Measurements from ENCODE around the gene RSPH10B2. TPM values are rescaled to one million over a fixed set of nuclear protein-coding genes. Genes with fewer than 3 reads are reported as not detected.

RSPH10B2 gene
- total and polyA plus RNA-seq, 2 of the 8 experiments (the other 6 are each of a cell fraction or from before 2014, with no cell fraction given) = 0.14 to 0.35 TPM

- Histone ChIP-seq H3K4ac (replicated peaks; ENCODE audit: insufficient read length, low read depth, low read length) (no peak overlapping the region), H3K18ac (ENCODE audit: extremely low read depth, low read length) (no peak overlapping the region), H3K9ac (replicated peaks in 1 of 4; ENCODE audit: extremely low read depth in 1 of 4, low read depth in 3 of 4, low read length in 3 of 4) (no peak overlapping the region), H4K20me1 (replicated peaks in 1 of 2; ENCODE audit: control insufficient read depth in 1 of 2, insufficient read depth in 2 of 2, low read length in 2 of 2) (no peaks in the 10 kb centered on the region), H3K56ac (replicated peaks; ENCODE audit: insufficient read length, low read depth, low read length) (no peak overlapping the region), H2BK15ac (ENCODE audit: low read length) (no peak overlapping the region), H3K9me3 (ENCODE audit: insufficient read depth in 2 of 2, low read depth in 1 of 2, low read length in 1 of 2) (no peaks in the 10 kb centered on the region), H2BK120ac (replicated peaks; ENCODE audit: low read depth, low read length) (no peak overlapping the region), H3K79me2 (ENCODE audit: control insufficient read depth in 1 of 2, insufficient read depth in 2 of 2, low read length in 2 of 2) (no peaks in the 10 kb centered on the region), H3K4me1 (replicated peaks in 1 of 4; ENCODE audit: control insufficient read depth in 3 of 4, insufficient read depth in 4 of 4, low read length in 3 of 4) (no peaks in the 10 kb centered on the region), H2BK5ac (ENCODE audit: low read depth, low read length) (no peak overlapping the region), H3K79me1 (ENCODE audit: low read depth, low read length) (no peaks in the 10 kb centered on the region), H3K36me3 (ENCODE audit: control insufficient read depth in 2 of 4, insufficient read depth in 4 of 4, low read length in 3 of 4) (no peaks in the 10 kb centered on the region), H2AK5ac (ENCODE audit: low read depth, low read length) (no peak overlapping the region), H2AFZ (ENCODE audit: low read length) (no peak overlapping the region), H3K27me3 (replicated peaks in 1 of 4; ENCODE audit: control insufficient read depth in 3 of 4, extremely low read depth in 1 of 4, insufficient read depth in 3 of 4, low read length in 3 of 4) (no peaks in the 10 kb centered on the region), H2BK12ac (ENCODE audit: low read depth, low read length) (no peak overlapping the region), H4K8ac (ENCODE audit: extremely low read depth, insufficient read depth, low read length) (no peak overlapping the region), H3K23me2 (ENCODE audit: low read depth, low read length) (no peaks in the 10 kb centered on the region), H3K23ac (ENCODE audit: insufficient read length) (no peak overlapping the region), H3K27ac (ENCODE audit: low read depth, low read length) (no peak overlapping the region), H4K5ac (ENCODE audit: insufficient read length, low read depth, low read length) (no peak overlapping the region), H4K91ac (replicated peaks; ENCODE audit: insufficient read length, low read length) (no peak overlapping the region), H3K4me2 (ENCODE audit: insufficient read depth in 1 of 2, low read depth in 2 of 2, low read length in 2 of 2) (no peak overlapping the region), H2BK20ac (ENCODE audit: low read length) (no peak overlapping the region), H3K4me3 (ENCODE audit: extremely low read depth in 1 of 4, insufficient read depth in 2 of 4, low read depth in 3 of 4, low read length in 4 of 4) (no peak overlapping the region), H3K14ac (ENCODE audit: insufficient read length) (no peak overlapping the region)
- ChIA-PET CTCF (ENCODE audit: partially characterized antibody) (no interaction called here), POLR2A (ENCODE audit: partially characterized antibody) (no interaction called here)
- FAIRE-seq = no peak
- 96% methylated on average over 6 of the region's 6 CpGs; no CpG with 5 or more reads in 1 of the 2 experiments for WGBS, 2 experiments (ENCODE audit: extremely low coverage in 1 of 2, insufficient coverage in 1 of 2, insufficient read length in 1 of 2, insufficient replicate concordance in 2 of 2, low coverage in 1 of 2, low lambda C conversion rate in 2 of 2, missing lambda C conversion rate in 1 of 2)
- no peak for DNase-seq (ENCODE audit: low read depth in 1 of 2, low spot score in 2 of 2)
- no peak for TF ChIP-seq KDM1A (IDR thresholded peaks at IDR 0.05; ENCODE audit: borderline replicate concordance, low read length)
- TF ChIP-seq CTBP2 (IDR thresholded peaks at IDR 0.05; ENCODE audit: borderline replicate concordance, insufficient read depth, insufficient read length, low read length) = no peak
- no peak for TF ChIP-seq SP4 (IDR thresholded peaks at IDR 0.05; ENCODE audit: low read length)
- no peak for TF ChIP-seq TEAD4 (IDR thresholded peaks at IDR 0.05; ENCODE audit: low read depth, low read length)
- no peak for TF ChIP-seq POU5F1 (IDR thresholded peaks at IDR 0.05; ENCODE audit: low read depth, low read length)
- no peak for TF ChIP-seq EGR1 (IDR thresholded peaks at IDR 0.05; ENCODE audit: borderline replicate concordance, low read depth, low read length)
Measured at GRCh38 chr7:6833636-6834035, 79.7 kb downstream of the RSPH10B2 start.

Measured in H1 (cell line).